Globus pallidus (tissue), 1 donor: ENCODE measurements around the gene KCNC1.

Experiments
- DNase-seq: peaks from one replicate; pipeline ENCODE4 v3.0.0-alpha.2; 2015; ENCODE audit warnings: low spot score

The KCNC1 gene

GRCh38 chr11:17755891-17756290, 21.3 kb downstream of the KCNC1 start:
- DNase-seq: no peak

- peak; percentile 13 for DNase-seq
These were observed 25.8 kb downstream of the KCNC1 start for GRCh38 chr11:17760102-17761029.

- no peak for DNase-seq
These were observed 27.9 kb downstream of the KCNC1 start for GRCh38 chr11:17762309-17762974.

GRCh38 chr11:17763244-17763643, 28.7 kb downstream of the KCNC1 start:
- no peak for DNase-seq

- no peak for DNase-seq
These were observed 29.1 kb downstream of the KCNC1 start for GRCh38 chr11:17763703-17764102.

- DNase-seq: no peak
These were observed 30.1 kb downstream of the KCNC1 start for GRCh38 chr11:17764446-17765218.

- no peak for DNase-seq
These were observed 30.9 kb downstream of the KCNC1 start for GRCh38 chr11:17765356-17766072.

GRCh38 chr11:17766073-17766359, 31.4 kb downstream of the KCNC1 start:
- DNase-seq: no peak

GRCh38 chr11:17766590-17766989, 32.0 kb downstream of the KCNC1 start:
- no peak for DNase-seq

- DNase-seq: no peak
These were observed 32.8 kb downstream of the KCNC1 start for GRCh38 chr11:17767301-17767885.

GRCh38 chr11:17767914-17768313, 33.3 kb downstream of the KCNC1 start:
- DNase-seq: no peak

- DNase-seq: no peak
These were observed 34.0 kb downstream of the KCNC1 start for GRCh38 chr11:17768547-17768946.

GRCh38 chr11:17769218-17769617, 34.6 kb downstream of the KCNC1 start:
- no peak for DNase-seq

GRCh38 chr11:17770048-17770652, 35.6 kb downstream of the KCNC1 start:
- no peak for DNase-seq

GRCh38 chr11:17770917-17771316, 36.3 kb downstream of the KCNC1 start:
- no peak for DNase-seq

- DNase-seq: no peak
These were observed 36.8 kb downstream of the KCNC1 start for GRCh38 chr11:17771415-17771814.

- DNase-seq: no peak
These were observed 37.3 kb downstream of the KCNC1 start for GRCh38 chr11:17771841-17772401.

GRCh38 chr11:17772704-17773600, 38.4 kb downstream of the KCNC1 start:
- DNase-seq: no peak

- no peak for DNase-seq
These were observed 39.1 kb downstream of the KCNC1 start for GRCh38 chr11:17773674-17774073.
